HepG2 (cell line): ENCODE results near the gene ACSL3.
"Not testable (repeated sequence)": the region's sequence is repeated elsewhere in the genome, so short reads cannot be mapped to it uniquely, and the experiment has no call there.

Experiments used
- DNMT1 ChIP-seq: sonication (generic); formaldehyde crosslinking; IDR thresholded peaks from 2 replicates; pipeline ENCODE4 v1.5.1; 2020; ENCODE audit warnings: mild to moderate bottlenecking, missing genetic modification reagents
- ELF1 ChIP-seq: sonication (generic); formaldehyde crosslinking; IDR thresholded peaks from 2 replicates; pipeline ENCODE4 v1.4.0; 2020; ENCODE audit warnings: missing genetic modification reagents
- MED1 ChIP-seq: sonication (generic); formaldehyde crosslinking; IDR thresholded peaks from 2 replicates; pipeline ENCODE4 v1.4.0; 2020; ENCODE audit warnings: missing genetic modification reagents
- POLR2AphosphoS5 ChIP-seq: IDR thresholded peaks from 2 replicates; pipeline ENCODE4 v1.6.1; 2012; ENCODE audit warnings: low read depth, low read length
- RBAK ChIP-seq: sonication (generic); formaldehyde crosslinking; IDR thresholded peaks from 2 replicates; pipeline ENCODE4 v1.5.1; 2020; ENCODE audit warnings: mild to moderate bottlenecking, missing genetic modification reagents
- RXRA ChIP-seq: sonication (generic); formaldehyde crosslinking; IDR thresholded peaks from 2 replicates; pipeline ENCODE4 v1.5.1; 2020; ENCODE audit warnings: missing genetic modification reagents
- YY1 ChIP-seq: IDR thresholded peaks from 2 replicates; pipeline ENCODE4 v1.6.1; 2011; ENCODE audit warnings: low read length, low read depth, moderate library complexity, mild to moderate bottlenecking; ENCODE audit not compliant: insufficient read depth, insufficient replicate concordance
- ZBTB8A ChIP-seq: sonication (generic); formaldehyde crosslinking; IDR thresholded peaks from 2 replicates; pipeline ENCODE4 v1.4.0; 2020; ENCODE audit warnings: mild to moderate bottlenecking, low read depth, missing genetic modification reagents, borderline replicate concordance
- ZNF274 ChIP-seq: sonication (generic); formaldehyde crosslinking; IDR thresholded peaks from 2 replicates; pipeline ENCODE4 v1.5.1; 2020; ENCODE audit warnings: mild to moderate bottlenecking, missing genetic modification reagents
- ZNF75D ChIP-seq: sonication (generic); formaldehyde crosslinking; IDR thresholded peaks from 2 replicates; pipeline ENCODE4 v1.8.1; 2023; ENCODE audit warnings: missing genetic modification reagents, mild to moderate bottlenecking, borderline replicate concordance
- TF ChIP-seq, protein P1 (sequence below): sonication (generic); formaldehyde crosslinking; IDR thresholded peaks from 2 replicates; pipeline ENCODE4 v1.8.1; 2022; ENCODE audit warnings: low read depth, mild to moderate bottlenecking, missing genetic modification reagents

DNA sequence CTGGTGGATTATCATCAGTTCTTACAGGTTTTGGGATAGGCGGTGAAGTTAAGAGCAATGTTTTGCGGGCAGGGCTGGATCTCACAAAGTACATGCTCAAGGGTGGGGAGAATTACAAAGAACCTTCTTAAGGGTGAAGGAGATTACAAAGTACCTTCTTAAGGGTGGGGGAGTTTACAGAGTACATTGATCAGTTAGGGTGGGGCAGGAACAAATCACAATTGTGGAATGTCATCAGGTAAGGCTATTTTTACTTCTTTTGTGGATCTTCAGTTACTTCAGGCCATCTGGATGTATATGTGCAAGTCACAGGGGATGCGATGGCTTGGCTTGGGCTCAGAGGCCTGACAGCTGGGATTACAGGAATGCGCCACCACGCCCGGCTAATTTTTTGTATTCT, 12.8 kb upstream of the ACSL3 start:
- TF ChIP-seq DNMT1 (CRISPR knock-in tag); ZBTB8A (CRISPR knock-in tag); YY1; ZNF274 (CRISPR knock-in tag); RBAK; ZNF75D (CRISPR knock-in tag); MED1 (CRISPR knock-in tag); POLR2AphosphoS5; RXRA; ELF1 (CRISPR knock-in tag): not testable (repeated sequence)
- TF ChIP-seq, protein P1, sequence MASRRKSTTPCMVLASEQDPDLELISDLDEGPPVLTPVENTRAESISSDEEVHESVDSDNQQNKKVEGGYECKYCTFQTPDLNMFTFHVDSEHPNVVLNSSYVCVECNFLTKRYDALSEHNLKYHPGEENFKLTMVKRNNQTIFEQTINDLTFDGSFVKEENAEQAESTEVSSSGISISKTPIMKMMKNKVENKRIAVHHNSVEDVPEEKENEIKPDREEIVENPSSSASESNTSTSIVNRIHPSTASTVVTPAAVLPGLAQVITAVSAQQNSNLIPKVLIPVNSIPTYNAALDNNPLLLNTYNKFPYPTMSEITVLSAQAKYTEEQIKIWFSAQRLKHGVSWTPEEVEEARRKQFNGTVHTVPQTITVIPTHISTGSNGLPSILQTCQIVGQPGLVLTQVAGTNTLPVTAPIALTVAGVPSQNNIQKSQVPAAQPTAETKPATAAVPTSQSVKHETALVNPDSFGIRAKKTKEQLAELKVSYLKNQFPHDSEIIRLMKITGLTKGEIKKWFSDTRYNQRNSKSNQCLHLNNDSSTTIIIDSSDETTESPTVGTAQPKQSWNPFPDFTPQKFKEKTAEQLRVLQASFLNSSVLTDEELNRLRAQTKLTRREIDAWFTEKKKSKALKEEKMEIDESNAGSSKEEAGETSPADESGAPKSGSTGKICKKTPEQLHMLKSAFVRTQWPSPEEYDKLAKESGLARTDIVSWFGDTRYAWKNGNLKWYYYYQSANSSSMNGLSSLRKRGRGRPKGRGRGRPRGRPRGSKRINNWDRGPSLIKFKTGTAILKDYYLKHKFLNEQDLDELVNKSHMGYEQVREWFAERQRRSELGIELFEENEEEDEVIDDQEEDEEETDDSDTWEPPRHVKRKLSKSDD (CRISPR knock-in tag) = not testable (repeated sequence)
